Small intestine (tissue), 7 donors: ENCODE results near the gene BBOF1. TPM values are rescaled to one million over a fixed set of nuclear protein-coding genes. Genes with fewer than 3 reads are reported as not detected.
A peak's percentile ranks its signal among the peaks of the same experiment; 100 is the strongest.

Experiments
- DNase-seq, 2 donors: peaks; one replicate each; pipeline versions ENCODE4 v3.0.0 to v3.0.0-alpha.2; 2013
- FAIRE-seq: peaks from 2 replicates; lab custom pipeline; 2012; peaks lifted over from hg19 to GRCh38; lab: Jason Lieb, UNC
- H3K27ac ChIP-seq, 3 donors: one replicate each; pipeline ENCODE4 v1.5.1; 2013; ENCODE audit warnings: low read length in 2 of 3, mild to moderate bottlenecking in 2 of 3, control low read depth in 1 of 3, inconsistent platforms in 1 of 3, low read depth in 1 of 3, moderate library complexity in 1 of 3
- H3K27me3 ChIP-seq, 3 donors: one replicate each; pipeline ENCODE4 v1.6.1; 2013; ENCODE audit warnings: low read length in 3 of 3, inconsistent platforms in 1 of 3; ENCODE audit not compliant: control insufficient read depth in 3 of 3, insufficient read depth in 3 of 3
- H3K36me3 ChIP-seq, 3 donors: one replicate each; pipeline ENCODE4 v1.6.1; 2013; ENCODE audit warnings: low read length in 3 of 3, inconsistent platforms in 1 of 3, low read depth in 1 of 3, mild to moderate bottlenecking in 1 of 3, moderate library complexity in 1 of 3; ENCODE audit not compliant: control insufficient read depth in 3 of 3, insufficient read depth in 2 of 3
- H3K4me1 ChIP-seq, 3 donors: one replicate each; pipeline ENCODE4 v1.6.1; 2013; ENCODE audit warnings: low read length in 2 of 3, inconsistent platforms in 1 of 3, low read depth in 1 of 3, mild to moderate bottlenecking in 1 of 3, moderate library complexity in 1 of 3; ENCODE audit not compliant: control insufficient read depth in 3 of 3, insufficient read depth in 2 of 3
- H3K4me3 ChIP-seq, 3 donors: one replicate each; pipeline ENCODE4 v1.5.1; 2013; ENCODE audit warnings: low read length in 3 of 3, control low read depth in 1 of 3, inconsistent platforms in 1 of 3, low read depth in 1 of 3, mild to moderate bottlenecking in 1 of 3, moderate library complexity in 1 of 3
- H3K9me3 ChIP-seq, 2 donors: one replicate each; pipeline ENCODE4 v1.6.1; 2013; ENCODE audit warnings: low read depth in 1 of 2, low read length in 1 of 2; ENCODE audit not compliant: control insufficient read depth in 2 of 2, insufficient read depth in 1 of 2
- WGBS, 3 donors: extraction: QIAGEN DNeasy Blood & Tissue Kit; methylation state at CpG; one replicate each; pipeline ENCODE4 v1.1.7; 2013; 5-methylcytosine and 5-hydroxymethylcytosine counted together
- polyA plus RNA-seq, 4 donors: library from polyadenylated mRNA; stranded (reverse) in 3 of 4; unstranded in 1 of 4; fragments of 200-250 nt in 3 of 4; fragments of 120-200 nt in 1 of 4; gene quantifications; one replicate each; pipeline versions ENCODE4 v1.2.1 to v1.2.3, GENCODE V29; 2013
- donor health status: healthy with polysubstance abuse.
- donor health status: control.
- donor health status: control.
- donor health status: Bipolar disorder and iron deficiency.
- donor health status: healthy.

Gene BBOF1
- polyA plus RNA-seq, 4 donors: 0.89 to 5.1 (median 1.9) TPM

GRCh38 chr14:74015176-74015575 is 4.0 kb upstream of the BBOF1 start:
- 78 to 89% (median 82%) methylated on average over 3 of the region's 3 CpGs for WGBS, 3 donors
- Histone ChIP-seq H3K9me3 (no peaks in the 10 kb centered on the region), H3K27ac (no peak overlapping the region), H3K27me3 (no peaks in the 10 kb centered on the region), H3K36me3 (peaks cover 0 to 7% (median 2%) of the 10 kb centered on the region in 3 donors), H3K4me1 (peaks cover 3 to 9% (median 4%) of the 10 kb centered on the region in 3 donors), H3K4me3 (no peak overlapping the region)
- DNase-seq (no peak), FAIRE-seq (no peak)

GRCh38 chr14:74015963-74016362 is 3.2 kb upstream of the BBOF1 start:
- no peak for FAIRE-seq

GRCh38 chr14:74018174-74018585 is 969 bp upstream of the BBOF1 start:
- FAIRE-seq (no peak), DNase-seq (peak in 1 of 2 donors; percentile 60)
- 1 to 6% (median 1%) methylated on average over 8 of the region's 8 CpGs for WGBS, 3 donors
- Histone ChIP-seq H3K9me3 (no peaks in the 10 kb centered on the region), H3K4me1 (peaks cover 3 to 9% (median 4%) of the 10 kb centered on the region in 3 donors), H3K4me3 (peak overlapping the region; percentile 69 to 88 (median 85)), H3K27me3 (no peaks in the 10 kb centered on the region), H3K27ac (peak overlapping the region; percentile 97 to 100 (median 97)), H3K36me3 (no peaks in the 10 kb centered on the region)

More at GRCh38 chr14:74015963-74016362, 3.2 kb upstream of the BBOF1 start:
- Histone ChIP-seq H3K9me3 (no peaks in the 10 kb centered on the region), H3K4me1 (peaks cover 3 to 9% (median 4%) of the 10 kb centered on the region in 3 donors), H3K36me3 (peaks cover 0 to 5% (median 2%) of the 10 kb centered on the region in 3 donors), H3K27ac (no peak overlapping the region), H3K27me3 (no peaks in the 10 kb centered on the region), H3K4me3 (no peak overlapping the region)
- no peak for DNase-seq

GRCh38 chr14:74019408-74020137 is 424 bp downstream of the BBOF1 start:
- 9 to 12% (median 11%) methylated on average over 20 to 21 of the region's 21 CpGs for WGBS, 3 donors
- Histone ChIP-seq H3K36me3 (no peaks in the 10 kb centered on the region), H3K4me1 (peaks cover 0 to 4% (median 3%) of the 10 kb centered on the region in 3 donors), H3K27me3 (no peaks in the 10 kb centered on the region), H3K9me3 (no peaks in the 10 kb centered on the region), H3K4me3 (peak overlapping the region; percentile 69 to 88 (median 78)), H3K27ac (peak overlapping the region; percentile 91 to 100 (median 97))
- DNase-seq (no peak), FAIRE-seq (no peak)

- Histone ChIP-seq H3K36me3 (no peaks in the 10 kb centered on the region), H3K4me1 (peaks cover 0 to 4% (median 3%) of the 10 kb centered on the region in 3 donors), H3K27ac (no peak overlapping the region), H3K4me3 (no peak overlapping the region), H3K9me3 (no peaks in the 10 kb centered on the region), H3K27me3 (no peaks in the 10 kb centered on the region)
- FAIRE-seq: no peak
- 89 to 99% (median 89%) methylated on average over 4 of the region's 4 CpGs for WGBS, 3 donors
- DNase-seq: no peak
These were observed 3.2 kb downstream of the BBOF1 start for GRCh38 chr14:74022346-74022745.

GRCh38 chr14:74029136-74029535 is 10.0 kb downstream of the BBOF1 start:
- H3K27me3 ChIP-seq: no peaks in the 10 kb centered on the region
- no peaks in the 10 kb centered on the region for H3K9me3 ChIP-seq
- no peak overlapping the region for H3K4me3 ChIP-seq
- peak in 1 of 2 donors; percentile 22 for DNase-seq
- WGBS, 3 donors: 94 to 99% (median 95%) methylated on average over 3 of the region's 3 CpGs
- FAIRE-seq: no peak
- peaks cover 0 to 9% (median 0%) of the 10 kb centered on the region in 3 donors for H3K4me1 ChIP-seq
- no peaks in the 10 kb centered on the region for H3K36me3 ChIP-seq
- peak overlapping the region in 1 of 3 donors; percentile 54 for H3K27ac ChIP-seq

GRCh38 chr14:74034572-74034971 is 15.4 kb downstream of the BBOF1 start:
- 78 to 86% (median 84%) methylated on average over 3 of the region's 3 CpGs for WGBS, 3 donors
- FAIRE-seq (no peak), DNase-seq (no peak)
- Histone ChIP-seq H3K36me3 (peaks cover 0 to 3% (median 0%) of the 10 kb centered on the region in 3 donors), H3K9me3 (no peaks in the 10 kb centered on the region), H3K4me1 (no peaks in the 10 kb centered on the region), H3K27ac (no peak overlapping the region), H3K27me3 (no peaks in the 10 kb centered on the region), H3K4me3 (no peak overlapping the region)

- no peak for DNase-seq
- FAIRE-seq: no peak
- H3K9me3 ChIP-seq: no peaks in the 10 kb centered on the region
- H3K36me3 ChIP-seq: peaks cover 0 to 3% (median 0%) of the 10 kb centered on the region in 3 donors
- no peak overlapping the region for H3K27ac ChIP-seq
- no peaks in the 10 kb centered on the region for H3K27me3 ChIP-seq
- no peak overlapping the region for H3K4me3 ChIP-seq
- 92 to 97% (median 94%) methylated on average over 4 of the region's 4 CpGs for WGBS, 3 donors
- H3K4me1 ChIP-seq: no peaks in the 10 kb centered on the region
These were observed 16.4 kb downstream of the BBOF1 start for GRCh38 chr14:74035556-74035955.
